SK-N-SH treated with all-trans-retinoic acid at 6 μM for 48 hours (cell line): ENCODE data around the gene ERAP2.

Experiments
- CREB5 ChIP-seq: fragments of 250-450 bp; sonication (Bioruptor Pico); IDR thresholded peaks from 2 replicates; pipeline ENCODE4 v1.5.1; 2020; ENCODE audit warnings: low read depth, mild to moderate bottlenecking, moderate library complexity
- CSRNP3 ChIP-seq: fragments of 250-450 bp; sonication (Bioruptor Pico); IDR thresholded peaks from 2 replicates; pipeline ENCODE4 v1.5.1; 2021; ENCODE audit warnings: mild to moderate bottlenecking, moderate library complexity
- ESRRG ChIP-seq: fragments of 250-450 bp; sonication (Bioruptor Pico); IDR thresholded peaks from 2 replicates; pipeline ENCODE4 v1.6.1; 2021; ENCODE audit warnings: mild to moderate bottlenecking
- GLIS3 ChIP-seq: fragments of 250-450 bp; sonication (Bioruptor Pico); IDR thresholded peaks from 2 replicates; pipeline ENCODE4 v1.5.0; 2020; ENCODE audit warnings: mild to moderate bottlenecking, moderate library complexity
- ISL1 ChIP-seq: fragments of 250-450 bp; sonication (Bioruptor Pico); IDR thresholded peaks from 2 replicates; pipeline ENCODE4 v2.1.2; 2022; ENCODE audit warnings: mild to moderate bottlenecking, moderate library complexity
- PATZ1 ChIP-seq: fragments of 250-450 bp; sonication (Bioruptor Pico); IDR thresholded peaks from 2 replicates; pipeline ENCODE4 v1.8.0; 2020; ENCODE audit warnings: mild to moderate bottlenecking, moderate library complexity, borderline replicate concordance
- TOX ChIP-seq: fragments of 250-450 bp; sonication (Bioruptor Pico); IDR thresholded peaks from 2 replicates; pipeline ENCODE4 v1.8.0; 2021; ENCODE audit warnings: mild to moderate bottlenecking, moderate library complexity, borderline replicate concordance
- ZC3H10 ChIP-seq: fragments of 250-450 bp; sonication (Bioruptor Pico); IDR thresholded peaks from 2 replicates; pipeline ENCODE4 v1.5.1; 2021; ENCODE audit warnings: mild to moderate bottlenecking, moderate library complexity
- ZFP3 ChIP-seq: fragments of 250-450 bp; sonication (Bioruptor Pico); IDR thresholded peaks from 2 replicates; pipeline ENCODE4 v1.5.0; 2020; ENCODE audit warnings: mild to moderate bottlenecking, moderate library complexity
- ZFP30 ChIP-seq: fragments of 450-650 bp; formaldehyde crosslinking; IDR thresholded peaks from 2 replicates; pipeline ENCODE4 v1.5.0; 2022; ENCODE audit warnings: mild to moderate bottlenecking, moderate library complexity
- ZNF565 ChIP-seq: fragments of 450-650 bp; formaldehyde crosslinking; conservative IDR thresholded peaks from 2 replicates; pipeline ENCODE4 v1.5.0; 2020; ENCODE audit warnings: low read depth, mild to moderate bottlenecking, moderate library complexity

- no peak for TF ChIP-seq ZFP3 (CRISPR knock-in tag)
- no peak for TF ChIP-seq PATZ1 (CRISPR knock-in tag)
- no peak for TF ChIP-seq TOX
- TF ChIP-seq CREB5, result no peak
- no peak for TF ChIP-seq ISL1
- TF ChIP-seq ZC3H10 (CRISPR knock-in tag), result no peak
- TF ChIP-seq GLIS3, result no peak
- TF ChIP-seq CSRNP3, result no peak
- no peak for TF ChIP-seq ZNF565 (CRISPR knock-in tag)
- TF ChIP-seq ZFP30, result no peak
- TF ChIP-seq ESRRG (CRISPR knock-in tag), result no peak
Measured at GRCh38 chr5:96909003-96909402, 32.7 kb downstream of the ERAP2 start.
